GM18526 (cell line): ENCODE results near the gene JAZF1.

Experiments used
- POLR2A ChIP-seq: IDR thresholded peaks from 3 replicates; pipeline ENCODE4 v1.6.1; 2011; ENCODE audit not compliant: insufficient read length; ENCODE audit errors: extremely low read depth

The JAZF1 gene

DNA sequence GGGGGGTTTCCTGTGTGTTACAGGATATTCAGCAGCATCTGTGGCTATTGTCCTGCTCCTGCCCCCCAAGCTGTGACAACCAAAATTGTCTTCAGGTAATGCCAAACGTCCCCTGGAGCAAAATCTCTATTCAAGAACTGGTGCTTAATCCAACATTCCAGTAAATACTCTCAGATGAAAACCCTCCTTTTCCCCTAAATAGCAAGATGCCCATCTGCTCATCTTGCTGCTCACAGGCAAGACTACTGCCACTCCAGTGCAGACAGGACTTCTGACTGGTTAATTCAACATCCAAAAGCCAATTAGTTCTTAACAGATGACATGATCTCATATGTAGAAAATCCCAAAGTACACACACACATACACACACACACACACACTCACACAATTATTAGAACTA lies 20.5 kb upstream of the JAZF1 start:
- no peak for TF ChIP-seq POLR2A

DNA sequence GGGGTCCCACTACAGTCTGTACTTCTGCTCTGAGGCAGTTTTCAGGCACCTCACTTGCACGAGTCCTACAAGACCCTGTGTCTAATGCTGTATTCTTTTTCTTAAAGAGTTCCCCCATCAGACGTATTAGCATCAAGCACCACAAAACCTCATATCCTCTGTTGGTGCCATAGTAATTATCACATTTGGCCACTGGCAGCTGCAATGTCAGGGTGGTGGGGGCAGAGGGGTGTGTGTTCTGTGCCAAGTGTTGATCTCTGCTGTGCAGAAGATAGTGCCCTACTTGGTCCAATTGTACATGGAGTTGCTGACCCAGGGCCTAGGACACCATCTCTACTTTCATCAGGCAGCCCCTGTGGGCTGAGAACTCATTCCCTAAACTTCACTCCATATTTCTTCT lies 20.0 kb upstream of the JAZF1 start:
- TF ChIP-seq POLR2A: no peak

DNA sequence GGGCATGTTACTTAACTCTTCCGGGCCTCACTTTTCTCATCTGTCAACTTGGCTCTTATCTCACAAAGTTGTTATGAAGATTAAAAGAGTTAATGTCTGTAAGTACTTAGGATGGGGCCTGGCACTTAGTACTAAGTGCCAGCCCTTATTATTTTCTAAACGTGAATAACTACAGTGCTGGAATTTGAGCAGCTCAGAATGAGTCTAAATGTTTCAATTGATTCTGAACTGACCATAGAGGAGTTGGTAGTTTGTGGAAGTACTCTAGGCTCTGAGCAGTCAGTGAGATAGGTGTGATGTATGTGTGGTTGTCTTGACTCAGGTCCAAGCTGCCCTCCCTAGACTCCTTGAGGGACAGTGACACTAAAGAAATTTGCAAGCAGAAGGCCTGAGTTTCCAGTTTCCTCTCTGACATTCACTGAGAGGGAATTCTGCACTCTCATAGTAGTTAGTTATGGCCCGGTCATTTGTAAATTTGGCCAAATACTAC lies 18.5 kb upstream of the JAZF1 start:
- no peak for TF ChIP-seq POLR2A

DNA sequence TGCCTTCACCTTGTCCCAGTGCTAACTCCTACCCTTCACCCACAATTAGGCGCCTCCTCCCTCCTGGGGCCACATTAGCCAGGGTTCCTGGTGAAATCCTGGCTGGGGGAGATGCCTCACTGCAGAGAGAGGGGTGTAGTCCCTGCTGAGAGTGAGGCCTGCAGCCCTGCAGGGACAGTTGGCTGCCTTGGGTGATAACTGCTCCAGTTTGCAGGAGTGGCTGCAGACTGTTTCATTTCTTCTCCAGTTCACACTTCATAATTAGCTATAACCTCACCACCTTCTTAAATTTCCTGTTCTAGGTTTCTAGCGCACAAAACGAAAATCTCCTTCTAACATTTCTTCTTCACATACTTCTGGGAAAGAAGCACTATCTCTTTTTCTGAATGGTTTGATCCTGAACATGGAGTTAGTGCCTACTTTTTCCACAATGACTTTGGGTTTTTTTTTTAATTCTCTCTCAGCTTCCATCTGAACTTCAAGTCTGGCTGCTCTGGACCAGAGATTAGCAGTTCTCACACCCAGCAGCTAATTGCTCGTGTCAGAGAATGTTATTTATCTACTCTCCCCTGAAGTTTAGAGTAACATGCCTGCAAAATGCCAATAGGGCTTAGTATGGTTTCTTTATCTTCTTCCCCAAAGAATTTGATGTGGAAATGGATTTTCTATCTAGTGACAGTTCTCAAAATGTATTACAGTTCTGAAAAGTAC lies 15.5 kb upstream of the JAZF1 start:
- no peak for TF ChIP-seq POLR2A

DNA sequence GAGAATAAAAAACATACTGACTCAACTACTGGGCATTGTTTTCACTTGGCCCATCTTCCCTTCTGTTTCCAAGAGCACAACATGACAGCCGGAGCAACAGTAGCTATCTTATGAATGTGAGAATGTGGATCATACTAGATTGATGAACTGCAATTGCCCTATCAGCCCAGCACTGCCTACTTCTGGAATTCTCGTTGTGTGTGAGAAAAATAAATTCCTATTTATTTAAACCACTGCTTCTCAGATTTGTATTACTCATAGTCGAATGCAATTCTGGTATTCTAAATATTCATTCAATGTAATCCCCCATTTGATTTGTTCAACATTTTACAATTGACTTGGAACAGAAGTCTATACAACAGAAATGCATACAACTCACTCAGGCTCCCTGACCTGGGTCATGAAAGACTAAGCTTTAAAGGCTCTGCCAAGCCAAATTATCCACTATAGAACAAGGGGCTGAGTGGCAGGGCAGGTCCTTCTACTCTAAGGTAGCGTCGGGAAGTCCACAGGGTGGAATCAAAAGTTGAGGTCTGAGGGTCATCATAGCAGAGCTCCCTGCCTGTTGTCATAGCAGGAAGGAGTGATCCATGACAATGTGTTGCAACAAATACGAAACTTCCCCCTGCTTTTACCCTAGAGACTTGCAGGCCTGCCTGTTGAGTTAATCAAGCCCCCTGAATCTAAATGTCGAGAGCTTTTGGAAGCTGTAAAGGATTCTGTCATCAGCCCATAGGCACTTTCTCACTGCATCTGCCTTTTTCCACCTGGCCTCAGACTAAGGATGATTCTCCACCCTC lies 12.4 kb upstream of the JAZF1 start:
- TF ChIP-seq POLR2A: no peak

DNA sequence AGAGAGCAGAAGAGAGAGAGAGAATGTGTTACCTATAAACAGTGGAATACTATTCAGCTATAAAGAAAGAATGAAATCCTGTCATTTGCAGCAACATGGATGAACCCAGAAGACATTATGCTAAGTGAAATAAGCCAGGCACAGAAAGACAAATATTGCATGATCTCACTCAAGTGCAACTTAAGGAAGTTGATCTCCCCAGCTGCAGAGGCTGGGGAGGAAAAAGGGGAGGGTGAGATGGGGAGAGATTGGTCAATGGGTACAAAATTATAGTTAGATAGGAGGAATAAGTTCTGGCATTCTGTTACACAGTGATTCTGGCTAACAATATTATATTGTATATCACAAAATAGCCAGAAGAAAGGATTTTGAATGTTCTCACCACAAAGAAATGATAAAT lies 11.2 kb upstream of the JAZF1 start:
- TF ChIP-seq POLR2A: no peak

DNA sequence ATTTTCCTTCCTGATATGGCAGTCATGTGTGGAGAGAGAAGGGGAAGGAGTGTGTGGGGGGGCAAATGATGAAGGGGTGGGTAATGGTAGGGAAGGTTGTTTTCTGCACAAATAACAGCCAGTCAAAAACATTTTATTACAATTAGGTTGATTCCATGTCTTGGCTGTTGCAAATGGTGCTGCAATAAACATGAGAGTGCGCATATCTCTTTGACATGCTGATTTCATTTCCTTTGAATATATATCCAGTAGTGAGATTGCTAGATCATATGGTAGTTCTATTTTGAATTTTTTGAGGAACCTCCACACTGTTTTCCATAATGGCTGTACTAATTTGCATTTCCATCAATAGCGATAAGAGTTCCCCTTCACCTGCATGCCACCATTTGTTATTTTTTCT lies 10.6 kb upstream of the JAZF1 start:
- TF ChIP-seq POLR2A: no peak

DNA sequence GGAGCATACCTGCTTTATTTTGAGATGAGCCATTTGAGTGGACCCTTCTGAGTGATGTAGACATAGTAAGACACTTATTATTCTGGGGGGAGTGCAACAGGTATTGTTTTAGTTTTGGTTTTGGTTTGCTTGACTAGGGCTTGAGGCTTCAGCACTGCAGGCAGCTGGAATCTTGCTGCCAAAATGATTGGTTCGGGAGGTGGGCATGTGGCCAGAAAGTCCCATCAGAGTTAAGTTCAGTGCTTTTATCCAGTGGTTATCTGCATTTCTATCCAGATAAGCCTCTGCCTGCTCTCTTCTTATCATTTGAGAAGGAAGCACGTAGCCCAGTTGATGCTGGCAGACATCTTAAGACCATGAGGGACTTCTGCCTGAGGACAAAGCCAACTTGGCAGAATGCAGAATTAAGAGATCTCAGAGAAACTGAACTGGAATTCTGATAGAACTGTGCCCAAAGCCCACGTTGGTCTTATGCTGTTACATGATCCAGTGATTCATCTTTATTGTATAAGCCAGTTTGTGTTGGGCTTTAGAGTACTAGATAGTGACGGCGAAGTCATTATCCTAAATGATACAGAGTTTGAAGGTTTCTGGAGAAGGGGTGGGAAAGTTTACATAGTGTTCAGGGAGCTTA lies 9.6 kb upstream of the JAZF1 start:
- no peak for TF ChIP-seq POLR2A

DNA sequence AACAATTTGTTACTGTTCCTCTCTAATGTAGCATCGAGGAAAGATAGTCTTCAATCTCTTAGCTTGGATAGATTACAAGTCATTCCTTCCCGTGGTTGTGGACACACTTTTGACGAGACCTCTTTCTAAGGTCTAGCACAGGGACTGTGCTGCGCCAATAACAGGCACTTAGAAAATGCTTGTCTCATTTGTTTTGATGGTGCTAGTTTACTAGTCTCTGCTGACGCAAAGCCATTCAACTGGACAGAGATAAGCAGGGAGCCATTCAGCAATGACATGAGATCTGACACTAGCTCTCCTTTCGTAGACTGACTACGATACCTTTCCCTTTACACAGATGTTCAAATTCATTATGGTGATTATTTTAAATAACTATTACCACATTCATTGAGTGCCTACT lies 6.4 kb upstream of the JAZF1 start:
- no peak for TF ChIP-seq POLR2A

DNA sequence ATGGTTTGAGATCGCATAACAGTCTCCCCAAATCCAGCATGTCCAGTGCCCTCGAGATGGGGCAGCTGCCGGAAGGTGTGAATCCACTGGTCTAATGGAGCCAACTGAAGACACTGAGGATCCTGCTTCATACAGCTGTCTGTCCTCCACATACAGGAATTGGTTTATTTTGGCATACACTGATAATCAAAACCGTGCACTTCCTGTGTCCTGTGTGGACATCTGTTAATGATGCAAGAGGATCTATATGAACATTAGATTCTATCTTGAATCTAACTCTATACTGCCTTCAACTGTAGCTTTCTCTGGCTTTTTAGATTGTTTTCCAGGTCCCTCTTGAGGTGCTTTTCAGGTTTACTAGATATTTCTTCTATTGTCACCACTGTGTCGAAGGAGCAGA lies 3.0 kb upstream of the JAZF1 start:
- TF ChIP-seq POLR2A: no peak

DNA sequence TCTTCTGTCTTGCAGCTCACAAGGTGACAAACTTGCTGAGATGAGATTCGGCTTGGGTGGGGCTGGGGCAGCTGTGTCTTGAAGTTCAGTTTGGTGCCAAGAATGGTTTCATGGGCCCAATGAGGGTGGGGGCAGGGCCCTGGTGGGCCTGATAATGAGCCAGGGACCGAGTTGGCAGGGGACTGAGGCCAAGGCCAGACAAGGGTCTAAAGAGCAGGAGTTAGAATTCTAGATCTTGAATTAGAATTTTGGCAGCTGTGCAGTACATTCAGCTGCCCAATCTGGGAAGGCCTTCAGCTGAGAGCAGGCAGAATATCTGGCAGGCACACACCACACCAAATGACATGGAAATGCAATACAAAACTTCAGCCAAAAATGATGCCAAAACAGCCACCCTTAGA lies 1.5 kb upstream of the JAZF1 start:
- no peak for TF ChIP-seq POLR2A

DNA sequence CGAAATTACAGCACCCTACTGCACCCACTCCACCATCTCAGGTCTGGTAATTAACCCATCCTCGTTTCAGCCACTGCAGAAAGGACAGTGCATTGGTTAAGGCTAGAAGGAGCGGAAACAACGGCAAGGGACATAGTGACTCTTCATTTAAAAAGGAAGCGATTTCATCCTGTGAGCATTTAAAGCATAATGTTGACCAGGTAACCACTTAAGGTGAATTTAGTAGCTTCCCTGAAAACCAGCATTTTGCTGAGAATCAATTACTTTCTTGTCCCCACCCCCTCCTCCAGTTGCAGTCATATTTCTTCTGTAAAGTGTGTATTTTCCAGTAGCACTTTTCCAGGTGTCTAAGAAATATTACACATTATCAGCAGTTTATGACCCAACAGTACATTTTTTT lies 821 bp upstream of the JAZF1 start:
- TF ChIP-seq POLR2A: no peak

DNA sequence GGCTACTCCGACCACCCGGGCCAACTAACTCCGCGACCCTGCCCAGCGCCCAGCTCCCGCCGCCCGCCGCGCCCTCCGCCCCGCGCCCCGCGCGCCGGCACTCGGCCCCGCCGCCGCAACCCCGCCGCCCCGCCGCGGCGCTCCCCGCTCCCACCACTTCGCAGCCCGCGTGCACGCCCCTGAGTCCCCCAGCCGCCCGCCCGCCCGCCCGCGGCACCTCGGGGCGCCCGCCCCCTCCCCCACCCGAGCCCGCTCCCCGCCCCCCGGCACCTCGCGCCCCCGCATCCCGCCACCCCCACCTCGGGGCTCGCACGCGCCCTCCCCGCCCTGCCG lies 598 bp downstream of the JAZF1 start:
- TF ChIP-seq POLR2A: no peak

DNA sequence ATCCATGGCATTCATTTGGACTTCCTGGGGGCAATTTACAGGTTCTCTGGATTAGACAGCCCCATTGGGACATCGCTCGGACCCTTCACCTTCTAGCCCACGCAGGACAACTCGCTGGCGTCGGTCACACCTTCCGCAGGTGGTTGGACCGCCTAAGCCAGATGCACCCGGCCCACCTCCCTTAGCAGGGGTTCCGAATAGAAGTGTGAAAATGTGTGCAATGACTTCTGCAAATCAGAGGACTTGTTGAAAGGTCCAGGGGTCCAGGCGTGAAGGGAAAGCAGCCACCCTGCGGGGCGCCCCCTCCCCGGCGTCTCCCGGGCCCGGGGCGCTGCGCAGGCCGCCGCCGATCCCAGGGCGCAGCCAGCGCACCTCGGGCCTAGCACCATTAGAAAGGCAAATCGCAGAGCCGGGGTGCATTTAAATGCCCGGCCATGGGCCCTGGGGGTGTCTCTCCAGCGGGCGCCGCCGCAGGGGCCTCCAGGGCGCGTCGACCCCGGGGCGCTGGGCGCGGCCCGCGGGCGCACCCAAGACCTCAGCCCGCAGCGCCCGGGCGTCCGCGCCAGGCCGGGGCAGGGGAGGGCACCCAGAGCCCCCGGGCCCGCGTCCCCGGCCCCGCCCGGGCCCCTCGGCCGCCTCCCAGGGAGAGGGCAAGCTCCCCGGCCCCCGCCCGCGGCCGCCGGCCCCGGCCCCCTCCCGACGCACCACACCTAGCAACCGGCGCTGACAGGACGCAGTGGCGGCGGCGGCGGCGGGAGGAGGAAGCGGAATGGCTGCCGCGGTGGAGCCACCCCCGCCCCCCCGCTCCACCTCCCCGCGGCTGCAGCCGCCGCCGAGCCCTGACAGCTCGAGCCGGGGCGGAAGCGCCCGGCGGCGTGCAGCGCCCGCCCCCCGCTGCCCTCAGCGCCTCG lies 1.2 kb downstream of the JAZF1 start:
- no peak for TF ChIP-seq POLR2A

DNA sequence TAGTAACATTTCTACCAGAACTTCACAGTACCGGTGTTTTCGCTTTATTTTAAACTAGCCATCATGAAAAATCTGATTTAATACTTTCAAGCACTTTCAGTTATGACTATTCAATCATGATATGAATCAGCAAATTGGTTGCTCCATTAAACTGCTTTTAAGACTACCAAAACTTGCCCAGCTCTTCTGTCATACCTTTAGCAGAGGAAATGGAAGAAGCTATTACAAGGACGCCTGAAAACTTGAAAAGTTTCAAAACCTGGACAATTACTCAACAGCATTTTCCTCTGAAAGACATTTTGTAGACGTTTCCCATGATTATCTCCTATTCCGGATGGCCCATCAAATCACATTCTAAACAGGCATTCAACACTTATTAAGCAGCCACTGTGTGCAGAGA lies 2.0 kb downstream of the JAZF1 start:
- no peak for TF ChIP-seq POLR2A
